ENCODE data around the gene KRTAP5-4.

GRCh38 chr11:1671658-1672057 is 49.7 kb upstream of the KRTAP5-4 start:
- TF ChIP-seq, protein P1, sequence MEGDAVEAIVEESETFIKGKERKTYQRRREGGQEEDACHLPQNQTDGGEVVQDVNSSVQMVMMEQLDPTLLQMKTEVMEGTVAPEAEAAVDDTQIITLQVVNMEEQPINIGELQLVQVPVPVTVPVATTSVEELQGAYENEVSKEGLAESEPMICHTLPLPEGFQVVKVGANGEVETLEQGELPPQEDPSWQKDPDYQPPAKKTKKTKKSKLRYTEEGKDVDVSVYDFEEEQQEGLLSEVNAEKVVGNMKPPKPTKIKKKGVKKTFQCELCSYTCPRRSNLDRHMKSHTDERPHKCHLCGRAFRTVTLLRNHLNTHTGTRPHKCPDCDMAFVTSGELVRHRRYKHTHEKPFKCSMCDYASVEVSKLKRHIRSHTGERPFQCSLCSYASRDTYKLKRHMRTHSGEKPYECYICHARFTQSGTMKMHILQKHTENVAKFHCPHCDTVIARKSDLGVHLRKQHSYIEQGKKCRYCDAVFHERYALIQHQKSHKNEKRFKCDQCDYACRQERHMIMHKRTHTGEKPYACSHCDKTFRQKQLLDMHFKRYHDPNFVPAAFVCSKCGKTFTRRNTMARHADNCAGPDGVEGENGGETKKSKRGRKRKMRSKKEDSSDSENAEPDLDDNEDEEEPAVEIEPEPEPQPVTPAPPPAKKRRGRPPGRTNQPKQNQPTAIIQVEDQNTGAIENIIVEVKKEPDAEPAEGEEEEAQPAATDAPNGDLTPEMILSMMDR (IDR thresholded peaks at IDR 0.05; ENCODE audit: extremely low read depth in 1 of 2, insufficient read depth in 1 of 2, low read depth in 1 of 2, low read length in 2 of 2) = no peak
- TF ChIP-seq EZH2 (IDR thresholded peaks at IDR 0.05; ENCODE audit: borderline replicate concordance, low read depth, low read length, severe bottlenecking) (no peak), POLR2AphosphoS5 (IDR thresholded peaks at IDR 0.05; ENCODE audit: insufficient read depth, low read depth, low read length) (no peak), MYC (IDR thresholded peaks at IDR 0.05; ENCODE audit: low read depth, low read length) (no peak), POLR2A (IDR thresholded peaks at IDR 0.05; ENCODE audit: low read depth, low read length) (no peak), MAX (IDR thresholded peaks at IDR 0.05; ENCODE audit: insufficient read depth, insufficient read length) (no peak), JUN (IDR thresholded peaks at IDR 0.05; ENCODE audit: borderline replicate concordance, insufficient read depth, insufficient read length, low read depth) (no peak)

All from endothelial cell of umbilical vein (primary cell).